Activated CD4-positive, alpha-beta T cell treated with anti-CD3 and anti-CD28 coated beads for 48 hours (primary cell): ENCODE measurements around the gene HERC3.

Source experiments
- DNase-seq: peaks from one replicate; pipeline ENCODE4 v3.0.0-alpha.2; 2020

The HERC3 gene

GRCh38 chr4:88751258-88752075 lies 159.2 kb downstream of the HERC3 start:
- no peak for DNase-seq

- no peak for DNase-seq
Observed at GRCh38 chr4:88752076-88752463, 159.8 kb downstream of the HERC3 start.

DNA sequence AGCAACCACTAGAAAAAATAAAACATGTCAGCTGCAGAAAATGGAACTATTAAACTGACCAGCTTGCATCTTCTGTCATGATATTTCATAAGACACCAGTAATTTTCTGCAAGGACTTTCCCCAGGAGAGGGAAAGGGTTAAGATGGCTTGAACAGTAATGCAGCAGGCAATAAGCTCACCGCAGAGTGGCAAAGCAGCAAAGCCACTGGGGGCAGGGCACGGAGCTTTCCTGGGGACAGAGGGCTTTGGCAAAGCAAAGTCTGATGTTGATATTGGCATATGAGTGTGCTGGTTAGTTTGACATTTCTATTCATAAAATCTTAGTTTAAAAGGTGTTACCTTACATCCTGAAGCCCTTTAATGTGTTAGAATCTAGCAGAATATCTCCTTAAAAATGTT lies 160.5 kb downstream of the HERC3 start:
- DNase-seq = no peak

- no peak for DNase-seq
Observed at GRCh38 chr4:88753658-88754571, 161.6 kb downstream of the HERC3 start.

DNA sequence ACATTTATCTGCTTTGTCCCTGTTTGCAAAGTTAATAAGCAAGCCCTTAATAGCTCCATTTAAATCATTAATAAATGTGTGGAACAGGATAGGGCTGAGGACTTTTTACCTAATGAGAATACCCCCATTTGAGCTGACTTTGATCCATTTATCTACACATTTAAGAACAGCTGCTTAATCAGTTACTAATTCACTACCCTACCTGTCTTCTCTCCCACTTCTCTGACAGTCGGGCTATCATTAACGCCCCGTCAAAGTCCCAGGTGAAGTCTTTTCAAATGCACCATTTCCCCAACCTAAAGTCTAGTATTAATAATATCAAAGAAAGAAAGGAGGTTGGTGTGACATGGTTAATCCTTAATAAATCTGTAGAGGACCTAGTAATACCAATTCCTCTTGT lies 162.5 kb downstream of the HERC3 start:
- DNase-seq = no peak

- DNase-seq = no peak
Observed at GRCh38 chr4:88755454-88755853, 163.2 kb downstream of the HERC3 start.

GRCh38 chr4:88756149-88756548 lies 163.9 kb downstream of the HERC3 start:
- DNase-seq = no peak

- no peak for DNase-seq
Observed at GRCh38 chr4:88757067-88757466, 164.8 kb downstream of the HERC3 start.

- no peak for DNase-seq
Observed at GRCh38 chr4:88757776-88758175, 165.5 kb downstream of the HERC3 start.
